HL-60 (cell line): Measurements from ENCODE around the gene ALG6.

Experiments used
- DNase-seq, 2 experiments: peaks; one replicate each; pipeline ENCODE4 v3.0.0-alpha.2; 2010 to 2020; ENCODE audit warnings: low read depth in 1 of 2, low spot score in 1 of 2
- H3K27ac ChIP-seq: fragments of 250-450 bp; sonication (Bioruptor Pico); replicated peaks from 2 replicates; pipeline ENCODE4 v1.5.1; 2020; ENCODE audit warnings: mild to moderate bottlenecking, moderate library complexity
- H3K27me3 ChIP-seq: fragments of 250-450 bp; sonication (Bioruptor Pico); 2 replicates; pipeline ENCODE4 v1.5.1; 2021; ENCODE audit warnings: mild to moderate bottlenecking, moderate library complexity; ENCODE audit not compliant: insufficient read depth, poor library complexity, severe bottlenecking
- H3K4me3 ChIP-seq: replicated peaks from 2 replicates; pipeline ENCODE4 v1.5.1; 2011; ENCODE audit warnings: mild to moderate bottlenecking, control low read depth, low read length; ENCODE audit not compliant: insufficient read depth
- GABPA ChIP-seq: IDR thresholded peaks from 2 replicates; pipeline ENCODE4 v1.6.1; 2012; ENCODE audit warnings: low read depth
- POLR2AphosphoS5 ChIP-seq: IDR thresholded peaks from 2 replicates; pipeline ENCODE4 v1.6.1; 2012; ENCODE audit warnings: low read depth
- REST ChIP-seq: IDR thresholded peaks from 2 replicates; pipeline ENCODE4 v1.6.1; 2012; ENCODE audit warnings: low read depth; ENCODE audit not compliant: insufficient replicate concordance
- SPI1 ChIP-seq: IDR thresholded peaks from 2 replicates; pipeline ENCODE4 v1.6.1; 2012; ENCODE audit warnings: low read depth, mild to moderate bottlenecking, borderline replicate concordance
- TF ChIP-seq, protein P1 (sequence below): IDR thresholded peaks from one replicate; pipeline ENCODE4 v1.5.1; 2011; ENCODE audit warnings: low read length, control low read depth, inconsistent platforms; ENCODE audit not compliant: insufficient read depth

ALG6 gene

GRCh38 chr1:63319046-63320021 is 48.1 kb upstream of the ALG6 start:
- H3K27me3 ChIP-seq: peaks cover 70% of the 10 kb centered on the region

DNA sequence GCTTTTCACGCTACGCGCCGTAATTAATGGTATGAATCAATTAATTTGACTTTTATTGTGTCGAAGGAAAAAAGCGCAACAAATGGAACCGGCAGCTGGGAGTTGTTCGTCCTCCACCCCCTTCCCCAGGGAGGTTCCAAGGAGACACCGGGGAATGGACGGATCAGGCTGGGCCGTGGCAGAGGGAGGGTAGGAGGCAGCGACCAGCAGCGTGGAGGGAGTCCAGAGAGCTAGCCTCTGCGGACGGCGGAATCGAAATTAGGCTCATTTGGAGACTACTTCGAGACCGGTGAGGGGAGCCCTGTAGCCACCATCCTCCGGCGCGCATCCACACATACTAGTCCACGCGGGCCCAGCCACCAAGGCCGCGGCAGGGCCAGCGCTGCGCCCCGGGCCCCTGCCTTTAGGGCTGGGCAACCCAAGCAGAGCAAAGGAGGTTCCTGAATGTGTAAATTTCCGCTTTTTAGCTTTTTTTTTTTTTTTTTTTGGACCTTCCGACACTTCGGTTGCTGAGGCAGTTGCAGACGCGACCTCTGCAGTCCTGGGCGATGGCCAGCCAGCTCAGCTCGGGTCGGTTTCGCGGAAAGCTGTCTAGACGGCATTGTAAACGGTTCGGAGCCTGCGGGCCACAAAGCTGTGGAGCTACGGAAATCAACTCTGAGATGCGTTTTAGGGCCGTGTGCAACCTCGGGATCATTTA is 47.3 kb upstream of the ALG6 start:
- Histone ChIP-seq H3K27ac (no peak overlapping the region), H3K4me3 (peak overlapping the region; percentile 11), H3K27me3 (peaks cover 75% of the 10 kb centered on the region)
- TF ChIP-seq, protein P1, sequence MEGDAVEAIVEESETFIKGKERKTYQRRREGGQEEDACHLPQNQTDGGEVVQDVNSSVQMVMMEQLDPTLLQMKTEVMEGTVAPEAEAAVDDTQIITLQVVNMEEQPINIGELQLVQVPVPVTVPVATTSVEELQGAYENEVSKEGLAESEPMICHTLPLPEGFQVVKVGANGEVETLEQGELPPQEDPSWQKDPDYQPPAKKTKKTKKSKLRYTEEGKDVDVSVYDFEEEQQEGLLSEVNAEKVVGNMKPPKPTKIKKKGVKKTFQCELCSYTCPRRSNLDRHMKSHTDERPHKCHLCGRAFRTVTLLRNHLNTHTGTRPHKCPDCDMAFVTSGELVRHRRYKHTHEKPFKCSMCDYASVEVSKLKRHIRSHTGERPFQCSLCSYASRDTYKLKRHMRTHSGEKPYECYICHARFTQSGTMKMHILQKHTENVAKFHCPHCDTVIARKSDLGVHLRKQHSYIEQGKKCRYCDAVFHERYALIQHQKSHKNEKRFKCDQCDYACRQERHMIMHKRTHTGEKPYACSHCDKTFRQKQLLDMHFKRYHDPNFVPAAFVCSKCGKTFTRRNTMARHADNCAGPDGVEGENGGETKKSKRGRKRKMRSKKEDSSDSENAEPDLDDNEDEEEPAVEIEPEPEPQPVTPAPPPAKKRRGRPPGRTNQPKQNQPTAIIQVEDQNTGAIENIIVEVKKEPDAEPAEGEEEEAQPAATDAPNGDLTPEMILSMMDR: no peak
- no peak for TF ChIP-seq POLR2AphosphoS5
- TF ChIP-seq REST: no peak
- no peak for TF ChIP-seq GABPA
- no peak for TF ChIP-seq SPI1
- no peak for DNase-seq

More at GRCh38 chr1:63319046-63320021, 48.1 kb upstream of the ALG6 start:
- H3K4me3 ChIP-seq: no peak overlapping the region
- TF ChIP-seq SPI1 (no peak), REST (no peak), GABPA (no peak), POLR2AphosphoS5 (no peak)
- TF ChIP-seq, protein P1: no peak
- no peak for DNase-seq
- no peak overlapping the region for H3K27ac ChIP-seq

DNA sequence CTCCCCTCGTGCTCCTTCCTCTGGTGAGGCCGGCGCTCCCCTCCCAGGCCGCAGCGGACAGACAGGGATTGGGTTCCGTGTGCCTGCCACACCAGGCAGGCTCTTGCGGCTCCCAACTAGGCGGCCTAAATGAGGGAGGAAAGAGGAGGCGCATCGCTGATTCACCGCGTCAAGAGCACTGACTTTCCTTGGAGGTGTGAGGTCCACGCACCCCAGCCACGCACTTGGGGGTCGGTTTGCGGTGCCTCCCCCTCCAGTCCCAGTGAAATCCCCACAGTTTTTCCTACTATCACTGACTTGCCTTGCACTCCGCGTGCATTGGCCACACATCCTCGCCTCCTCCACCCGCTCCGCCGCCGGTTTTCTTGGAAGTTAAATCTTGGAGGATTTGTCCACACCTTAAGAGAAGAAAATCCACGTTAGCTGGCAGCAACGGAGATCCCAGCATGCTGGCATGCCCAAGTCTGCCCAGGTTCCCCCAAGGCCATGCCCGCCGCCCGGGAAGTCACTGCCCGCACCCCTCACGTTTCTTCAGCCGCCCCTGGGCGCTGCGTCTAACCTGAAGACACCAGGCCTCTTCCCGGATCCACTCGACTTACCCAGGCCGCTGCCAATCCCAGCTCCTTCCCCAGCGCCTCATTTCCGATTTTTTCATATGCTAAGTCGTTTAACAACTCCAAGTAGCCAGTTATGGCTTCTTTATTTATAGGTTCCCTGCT is 46.2 kb upstream of the ALG6 start:
- Histone ChIP-seq H3K27me3 (peaks cover 75% of the 10 kb centered on the region), H3K27ac (no peak overlapping the region), H3K4me3 (no peak overlapping the region)
- DNase-seq: no peak
- no peak for TF ChIP-seq POLR2AphosphoS5
- TF ChIP-seq SPI1: no peak
- TF ChIP-seq, protein P1: no peak
- TF ChIP-seq GABPA: no peak
- no peak for TF ChIP-seq REST
